OCI-LY7 (cell line): Measurements from ENCODE around the gene MED27. TPM values are rescaled to one million over a fixed set of nuclear protein-coding genes. Genes with fewer than 3 reads are reported as not detected.

Experiments
- BruUV-seq: library from RNA; stranded (reverse); fragments of 400-500 nt; replicated peaks from 2 replicates; lab custom pipeline; 2021; lab: Mats Ljungman, UMichigan
- CTCF ChIA-PET: fragments of 300-600 bp; sonication (Branson Sonifier 250); formaldehyde crosslinking; loops from one replicate; lab custom pipeline; 2022; ENCODE audit warnings: antibody characterized with exemption; ENCODE audit not compliant: unreplicated experiment; lab: Charles Lee
- POLR2A ChIA-PET: fragments of 300-600 bp; sonication (Branson Sonifier 250); formaldehyde crosslinking; loops from one replicate; lab custom pipeline; 2022; ENCODE audit warnings: antibody characterized with exemption; lab: Charles Lee
- DNase-seq: peaks from one replicate; pipeline ENCODE4 v3.0.0-alpha.2; 2015; ENCODE audit warnings: low spot score
- H2AFZ ChIP-seq: fragments of 200-600 bp; sonication (generic), shearing (Covaris generic); 2 replicates; pipeline ENCODE4 v1.6.1; 2014; ENCODE audit warnings: mild to moderate bottlenecking, antibody characterized with exemption, low read length, moderate library complexity
- H3K27ac ChIP-seq: fragments of 200-600 bp; sonication (generic); 2 replicates; pipeline ENCODE4 v1.5.1; 2014; ENCODE audit warnings: mixed run types, low read depth, mild to moderate bottlenecking, moderate library complexity, low read length, inconsistent platforms; ENCODE audit not compliant: poor library complexity, severe bottlenecking
- H3K36me3 ChIP-seq: fragments of 200-600 bp; sonication (generic); 2 replicates; pipeline ENCODE4 v1.6.1; 2014; ENCODE audit warnings: mild to moderate bottlenecking, antibody characterized with exemption, low read length, moderate library complexity, mixed read lengths; ENCODE audit not compliant: insufficient read depth
- H3K4me1 ChIP-seq: fragments of 200-600 bp; sonication (generic); 2 replicates; pipeline ENCODE4 v1.5.1; 2014; ENCODE audit warnings: mild to moderate bottlenecking, low read length; ENCODE audit not compliant: insufficient read depth, poor library complexity, severe bottlenecking
- H3K4me2 ChIP-seq: fragments of 200-600 bp; sonication (generic); 2 replicates; pipeline ENCODE4 v1.6.1; 2014; ENCODE audit warnings: mild to moderate bottlenecking, low read length
- H3K4me3 ChIP-seq: fragments of 200-600 bp; sonication (generic); 2 replicates; pipeline ENCODE4 v1.5.1; 2014; ENCODE audit warnings: mild to moderate bottlenecking, low read depth, low read length; ENCODE audit not compliant: poor library complexity, severe bottlenecking
- H3K79me2 ChIP-seq: fragments of 200-600 bp; sonication (generic); 2 replicates; pipeline ENCODE4 v1.6.1; 2016; ENCODE audit warnings: low read depth, mild to moderate bottlenecking, low read length, moderate library complexity, mixed read lengths; ENCODE audit not compliant: insufficient read depth
- H3K9me2 ChIP-seq: fragments of 200-600 bp; sonication (generic); 2 replicates; pipeline ENCODE4 v1.6.1; 2016; ENCODE audit warnings: mild to moderate bottlenecking, low read length, mixed read lengths; ENCODE audit not compliant: insufficient read depth
- H3K9me3 ChIP-seq: fragments of 200-600 bp; sonication (generic); 2 replicates; pipeline ENCODE4 v1.6.1; 2014; ENCODE audit warnings: mild to moderate bottlenecking, mixed run types, low read length, mixed read lengths
- H4K20me1 ChIP-seq: fragments of 200-600 bp; sonication (generic); 2 replicates; pipeline ENCODE4 v1.6.1; 2014; ENCODE audit warnings: mild to moderate bottlenecking, antibody characterized with exemption, low read length, moderate library complexity, mixed read lengths; ENCODE audit not compliant: insufficient read depth
- EZH2phosphoT487 ChIP-seq: fragments of 200-600 bp; sonication (generic); IDR thresholded peaks from 2 replicates; pipeline ENCODE4 v1.6.1; 2018; ENCODE audit warnings: low read depth, borderline replicate concordance, mild to moderate bottlenecking, mixed run types, antibody characterized with exemption, low read length, moderate library complexity, mixed read lengths
- intact Hi-C: fragments of 100-400 bp; cut with micrococcal nuclease; formaldehyde crosslinking; loops from one replicate; pipeline ENCODE4 v1.10.0; 2022; ENCODE audit not compliant: unreplicated experiment
- total RNA-seq, 2 experiments: library from RNA; depleted of rRNA in 1 of 2; stranded (reverse); fragments of >200 nt in 1 of 2; shearing (Covaris generic) in 1 of 2; gene quantifications; 2 replicates each; pipeline ENCODE4 v1.2.3, GENCODE V29; 2014 to 2022
- TF ChIP-seq, protein P1 (sequence below): fragments of 200-600 bp; sonication (generic); conservative IDR thresholded peaks from 2 replicates; pipeline ENCODE4 v1.5.1; 2014; ENCODE audit warnings: mild to moderate bottlenecking, antibody characterized with exemption, low read length, moderate library complexity, mixed read lengths

The MED27 gene
- total RNA-seq, 2 experiments from 2014 or later = 23.1 to 32.6 TPM

DNA sequence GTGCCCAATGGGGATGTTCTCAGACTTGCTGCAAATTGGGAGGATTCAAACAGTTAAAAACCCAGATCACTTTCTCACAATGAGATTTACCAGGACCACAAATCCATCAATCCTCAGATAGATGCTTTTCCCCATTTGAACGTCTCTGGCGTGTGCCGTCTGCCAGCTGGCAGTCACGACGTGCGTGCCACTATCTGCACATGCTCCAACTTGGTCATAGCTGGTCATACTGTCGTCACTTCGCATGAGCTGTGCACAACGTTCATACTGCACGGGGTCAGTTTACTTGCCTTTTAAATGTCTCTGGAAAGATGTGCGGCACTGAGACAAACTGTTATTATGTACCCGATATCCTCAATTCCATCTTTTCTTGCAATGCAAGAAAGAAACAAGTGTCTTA is 221.5 kb downstream of the MED27 start:
- Histone ChIP-seq H3K9me3 (no peaks in the 10 kb centered on the region), H3K27ac (no peak overlapping the region), H3K9me2 (no peaks in the 10 kb centered on the region), H3K79me2 (no peaks in the 10 kb centered on the region), H2AFZ (no peak overlapping the region), H3K4me3 (no peak overlapping the region), H3K4me2 (no peak overlapping the region), H3K36me3 (no peaks in the 10 kb centered on the region), H3K4me1 (no peaks in the 10 kb centered on the region), H4K20me1 (no peaks in the 10 kb centered on the region)
- CTCF ChIA-PET = no interaction called here
- TF ChIP-seq, protein P1, sequence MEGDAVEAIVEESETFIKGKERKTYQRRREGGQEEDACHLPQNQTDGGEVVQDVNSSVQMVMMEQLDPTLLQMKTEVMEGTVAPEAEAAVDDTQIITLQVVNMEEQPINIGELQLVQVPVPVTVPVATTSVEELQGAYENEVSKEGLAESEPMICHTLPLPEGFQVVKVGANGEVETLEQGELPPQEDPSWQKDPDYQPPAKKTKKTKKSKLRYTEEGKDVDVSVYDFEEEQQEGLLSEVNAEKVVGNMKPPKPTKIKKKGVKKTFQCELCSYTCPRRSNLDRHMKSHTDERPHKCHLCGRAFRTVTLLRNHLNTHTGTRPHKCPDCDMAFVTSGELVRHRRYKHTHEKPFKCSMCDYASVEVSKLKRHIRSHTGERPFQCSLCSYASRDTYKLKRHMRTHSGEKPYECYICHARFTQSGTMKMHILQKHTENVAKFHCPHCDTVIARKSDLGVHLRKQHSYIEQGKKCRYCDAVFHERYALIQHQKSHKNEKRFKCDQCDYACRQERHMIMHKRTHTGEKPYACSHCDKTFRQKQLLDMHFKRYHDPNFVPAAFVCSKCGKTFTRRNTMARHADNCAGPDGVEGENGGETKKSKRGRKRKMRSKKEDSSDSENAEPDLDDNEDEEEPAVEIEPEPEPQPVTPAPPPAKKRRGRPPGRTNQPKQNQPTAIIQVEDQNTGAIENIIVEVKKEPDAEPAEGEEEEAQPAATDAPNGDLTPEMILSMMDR = no peak
- no peak for TF ChIP-seq EZH2phosphoT487
- intact Hi-C loops = no loop called here
- BruUV-seq = no TSS peak
- POLR2A ChIA-PET = no interaction called here
- no peak for DNase-seq

DNA sequence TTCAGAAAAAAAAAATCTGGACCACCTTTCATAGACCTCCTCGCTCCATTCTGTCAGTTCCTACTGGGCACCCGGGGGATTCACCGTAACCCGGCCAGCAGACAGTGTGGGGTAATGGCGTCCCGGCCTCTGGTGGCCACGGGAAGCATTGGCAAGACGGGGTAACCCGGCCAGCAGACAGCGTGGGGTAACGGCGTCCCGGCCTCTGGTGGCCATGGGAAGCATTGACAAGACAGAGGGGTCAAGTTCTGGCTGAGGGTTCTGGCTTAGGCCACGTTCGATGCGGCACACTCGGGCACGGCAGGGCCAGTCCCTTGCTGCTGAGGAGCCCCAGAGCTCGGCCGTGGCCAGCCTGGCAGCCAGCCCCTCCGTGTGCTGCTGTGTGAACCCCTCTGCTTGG is 223.6 kb downstream of the MED27 start:
- no peaks in the 10 kb centered on the region for H3K9me3 ChIP-seq
- H3K36me3 ChIP-seq = no peaks in the 10 kb centered on the region
- BruUV-seq = no TSS peak
- ChIA-PET POLR2A (no interaction called here), CTCF (no interaction called here)
- H2AFZ ChIP-seq = no peak overlapping the region
- no peak overlapping the region for H3K4me2 ChIP-seq
- intact Hi-C loops = no loop called here
- no peak overlapping the region for H3K27ac ChIP-seq
- H3K4me1 ChIP-seq = no peaks in the 10 kb centered on the region
- no peaks in the 10 kb centered on the region for H3K9me2 ChIP-seq
- H3K79me2 ChIP-seq = no peaks in the 10 kb centered on the region
- H3K4me3 ChIP-seq = no peak overlapping the region
- TF ChIP-seq, protein P1 = no peak
- TF ChIP-seq EZH2phosphoT487 = no peak
- no peaks in the 10 kb centered on the region for H4K20me1 ChIP-seq
- no peak for DNase-seq

DNA sequence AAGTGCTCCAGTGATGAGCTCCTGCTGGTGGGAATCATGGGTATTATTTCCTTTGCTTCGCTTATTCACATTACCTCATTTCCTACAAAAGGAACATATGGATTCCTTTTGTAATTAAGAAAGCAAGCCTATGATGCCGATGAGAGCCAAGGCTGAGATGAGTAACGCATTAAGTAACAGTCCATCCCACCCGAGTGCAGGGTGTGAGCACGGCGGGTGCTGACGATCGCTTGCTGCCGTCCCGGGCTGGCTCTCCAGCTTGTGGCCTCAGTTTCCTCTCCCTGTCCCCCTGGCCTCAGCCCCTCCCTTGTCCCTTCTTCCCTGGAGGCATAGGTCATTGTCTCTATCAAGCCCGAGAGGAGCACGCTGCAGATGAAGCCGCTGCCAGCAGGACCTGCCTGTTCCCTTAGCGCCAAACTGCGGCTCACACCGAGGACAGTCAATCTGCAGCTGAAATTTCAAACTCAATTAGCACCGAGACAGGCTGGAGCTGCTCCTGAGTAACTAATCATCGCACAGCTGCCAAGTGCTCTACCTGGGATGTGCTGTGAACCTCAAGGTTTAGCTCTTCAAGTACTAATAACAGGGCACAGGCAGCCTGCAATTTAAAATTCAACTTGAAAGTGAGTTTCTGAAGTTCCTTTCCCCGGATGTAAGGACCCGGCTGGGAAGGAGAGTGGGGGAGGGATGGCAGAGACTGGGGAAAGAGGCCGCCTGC is 224.6 kb downstream of the MED27 start:
- H3K36me3 ChIP-seq = no peaks in the 10 kb centered on the region
- no peaks in the 10 kb centered on the region for H3K4me1 ChIP-seq
- no peaks in the 10 kb centered on the region for H3K9me2 ChIP-seq
- no peaks in the 10 kb centered on the region for H3K9me3 ChIP-seq
- BruUV-seq = no TSS peak
- TF ChIP-seq, protein P1 = no peak
- no peak for TF ChIP-seq EZH2phosphoT487
- H3K79me2 ChIP-seq = no peaks in the 10 kb centered on the region
- intact Hi-C loops = no loop called here
- H3K4me2 ChIP-seq = no peak overlapping the region
- POLR2A ChIA-PET = no interaction called here
- CTCF ChIA-PET = no interaction called here
- no peak overlapping the region for H2AFZ ChIP-seq
- H3K27ac ChIP-seq = no peak overlapping the region
- no peaks in the 10 kb centered on the region for H4K20me1 ChIP-seq
- no peak for DNase-seq
- H3K4me3 ChIP-seq = no peak overlapping the region
